Bronchial smooth muscle cell (primary cell): Measurements from ENCODE around the gene OTUD3. TPM values are rescaled to one million over a fixed set of nuclear protein-coding genes. Genes with fewer than 3 reads are reported as not detected.

Source experiments
- total RNA-seq: library from RNA; depleted of rRNA; stranded (reverse); fragments of >200 nt; gene quantifications from 2 replicates; pipeline ENCODE4 v1.2.1, GENCODE V29; 2014

The OTUD3 gene, protein sequence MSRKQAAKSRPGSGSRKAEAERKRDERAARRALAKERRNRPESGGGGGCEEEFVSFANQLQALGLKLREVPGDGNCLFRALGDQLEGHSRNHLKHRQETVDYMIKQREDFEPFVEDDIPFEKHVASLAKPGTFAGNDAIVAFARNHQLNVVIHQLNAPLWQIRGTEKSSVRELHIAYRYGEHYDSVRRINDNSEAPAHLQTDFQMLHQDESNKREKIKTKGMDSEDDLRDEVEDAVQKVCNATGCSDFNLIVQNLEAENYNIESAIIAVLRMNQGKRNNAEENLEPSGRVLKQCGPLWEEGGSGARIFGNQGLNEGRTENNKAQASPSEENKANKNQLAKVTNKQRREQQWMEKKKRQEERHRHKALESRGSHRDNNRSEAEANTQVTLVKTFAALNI
- total RNA-seq = 4.1 and 4.8 TPM in 2 replicates

DNA sequence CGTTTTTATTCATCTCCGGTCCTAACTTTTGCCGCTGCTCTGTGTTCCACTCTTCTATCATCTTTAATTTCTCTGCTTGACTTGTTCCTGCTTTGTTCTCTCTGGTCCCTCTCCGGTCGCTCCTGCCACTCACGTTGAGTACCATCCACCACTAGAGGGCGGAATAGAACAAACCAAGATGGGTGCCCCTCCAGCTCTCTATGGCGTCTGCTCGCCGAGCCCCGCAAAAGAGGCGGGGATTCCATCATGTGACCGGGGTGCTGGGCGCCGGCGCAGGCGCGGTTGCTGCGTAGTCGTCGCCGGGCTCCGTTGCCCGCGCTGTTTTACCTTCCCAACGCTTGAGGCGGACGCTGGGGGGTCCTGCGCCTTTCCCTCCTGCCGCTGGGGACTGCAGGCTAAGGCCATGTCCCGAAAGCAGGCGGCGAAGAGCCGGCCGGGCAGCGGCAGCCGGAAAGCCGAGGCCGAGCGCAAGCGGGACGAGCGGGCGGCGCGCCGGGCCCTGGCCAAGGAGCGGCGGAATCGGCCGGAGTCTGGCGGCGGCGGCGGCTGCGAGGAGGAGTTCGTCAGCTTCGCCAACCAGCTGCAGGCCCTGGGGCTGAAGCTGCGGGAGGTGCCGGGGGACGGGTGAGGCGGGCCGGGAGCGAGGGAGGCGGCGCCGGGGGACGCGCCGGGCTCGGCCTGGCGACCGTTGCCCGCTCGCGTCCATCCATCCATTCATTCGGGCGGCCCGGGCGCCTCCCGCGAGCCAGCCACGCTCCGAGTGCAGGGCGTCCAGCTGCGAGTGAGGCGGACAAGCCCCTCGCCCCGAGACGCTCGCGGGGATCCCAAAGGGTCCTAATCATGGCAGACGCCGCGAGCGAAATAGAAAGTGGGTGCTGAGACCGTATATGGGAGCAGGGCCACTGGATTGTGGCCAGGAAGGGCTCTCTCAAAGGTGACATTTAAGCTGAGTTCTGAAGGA is at the start of gene OTUD3:
TSS of gene OTUD3 (plus strand) at position 285 of the 961 bp plus-strand sequence. CDS start at position 404, 119 bp downstream.

GRCh38 chr1:19923137-19923952 is 41.1 kb downstream of the OTUD3 start, which contains the start of gene PLA2G2E:
PLA2G2E (minus strand) TSS chr1:19923617; CDS start chr1:19923559, 58 bp downstream.

Other genes with a start within 250 kb of the OTUD3 start
- gene NBL1, start 238.1 kb upstream of the OTUD3 start, total RNA-seq = 192 and 338 TPM in 2 replicates
- gene HTR6, start 217.5 kb upstream of the OTUD3 start, total RNA-seq = under 0.01 TPM in 1 of 2 replicates, not detected in the other
- gene TMCO4, start 82.5 kb upstream of the OTUD3 start, total RNA-seq = 13.7 and 16.5 TPM in 2 replicates
- gene RNF186, start 67.1 kb upstream of the OTUD3 start, total RNA-seq = not detected in 2 replicates
- not detected in 2 replicates for gene PLA2G2E, start 41.2 kb downstream of the OTUD3 start, total RNA-seq
- gene PLA2G2A, start 97.2 kb downstream of the OTUD3 start, total RNA-seq = not detected in 2 replicates
- gene PLA2G5, start 187.8 kb downstream of the OTUD3 start, total RNA-seq = 0.09 and 4.3 TPM in 2 replicates
- gene PLA2G2D, start 237.1 kb downstream of the OTUD3 start, total RNA-seq = not detected in 2 replicates